Activated CD8-positive, alpha-beta T cell treated with anti-CD3 and anti-CD28 coated beads for 36 hours (primary cell): Measurements from ENCODE around the gene ZFAND2B. TPM values are rescaled to one million over a fixed set of nuclear protein-coding genes. Genes with fewer than 3 reads are reported as not detected.

Experiments
- ATAC-seq: fragments of 200-7000 bp; cut with Tn5 transposase; one replicate; pipeline ENCODE4 v1.10.0; 2021; ENCODE audit warnings: mild to moderate bottlenecking, moderate library complexity
- CTCF ChIA-PET: fragments of 350-600 bp; sonication (Branson Sonifier 250); formaldehyde crosslinking; loops from one replicate; lab custom pipeline; 2021; ENCODE audit warnings: antibody characterized with exemption; lab: Charles Lee
- POLR2A ChIA-PET: fragments of 350-600 bp; sonication (Branson Sonifier 250); formaldehyde crosslinking; loops from one replicate; lab custom pipeline; 2021; ENCODE audit warnings: antibody characterized with exemption; lab: Charles Lee
- DNase-seq: peaks from one replicate; pipeline ENCODE4 v3.0.0-alpha.2; 2020
- H3K27ac Mint-ChIP-seq: one replicate; pipeline ENCODE4 v1.8.0; 2021; ENCODE audit warnings: mild to moderate bottlenecking, mixed read lengths
- H3K27me3 Mint-ChIP-seq: one replicate; pipeline ENCODE4 v1.8.0; 2021; ENCODE audit warnings: mixed read lengths
- H3K36me3 Mint-ChIP-seq: one replicate; pipeline ENCODE4 v1.8.0; 2021; ENCODE audit warnings: low read depth, mixed read lengths
- H3K4me1 Mint-ChIP-seq: one replicate; pipeline ENCODE4 v1.8.0; 2021; ENCODE audit warnings: low read depth, mixed read lengths
- H3K4me3 Mint-ChIP-seq: one replicate; pipeline ENCODE4 v1.8.0; 2021; ENCODE audit warnings: mild to moderate bottlenecking, moderate library complexity, mixed read lengths
- H3K9me3 Mint-ChIP-seq: one replicate; pipeline ENCODE4 v1.8.0; 2021; ENCODE audit warnings: mixed read lengths
- intact Hi-C: fragments of 100-400 bp; cut with micrococcal nuclease; formaldehyde crosslinking; loops from one replicate; pipeline ENCODE4 v1.10.0; 2022
- total RNA-seq, 2 experiments: library from RNA; stranded (reverse); gene quantifications; one replicate each; pipeline ENCODE4 v1.2.3, GENCODE V29; 2021
- TF ChIP-seq, protein P1 (sequence below): fragments of 200-600 bp; IDR thresholded peaks from one replicate; pipeline ENCODE4 v1.8.0; 2022; ENCODE audit warnings: antibody characterized with exemption, mild to moderate bottlenecking

Gene ZFAND2B
- total RNA-seq, 2 experiments from 2014 or later: 31.3 to 33.3 TPM

DNA sequence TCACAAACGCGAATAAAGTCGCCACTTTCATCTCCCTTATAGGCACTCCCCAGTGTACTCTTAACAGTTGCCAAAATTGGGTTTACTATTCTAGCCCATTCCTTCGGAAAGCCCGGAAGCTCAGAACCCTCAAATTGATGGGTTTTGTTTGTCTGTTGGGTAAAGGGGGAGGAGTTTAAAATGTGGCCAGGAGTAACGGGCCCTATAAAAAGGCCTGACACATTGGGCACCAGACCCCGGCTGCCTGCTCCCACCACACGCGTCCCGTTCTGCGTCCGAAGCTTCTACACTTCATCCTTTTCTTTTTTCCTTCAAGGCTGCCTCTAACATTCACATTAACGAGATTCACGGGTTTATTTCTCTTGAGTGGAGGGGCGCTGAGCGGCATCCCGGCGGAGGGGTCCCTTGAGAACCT, 46.8 kb upstream of the ZFAND2B start:
- no peak for DNase-seq
- peak overlapping the region; percentile 93 for H3K27ac Mint-ChIP-seq
- TF ChIP-seq, protein P1, sequence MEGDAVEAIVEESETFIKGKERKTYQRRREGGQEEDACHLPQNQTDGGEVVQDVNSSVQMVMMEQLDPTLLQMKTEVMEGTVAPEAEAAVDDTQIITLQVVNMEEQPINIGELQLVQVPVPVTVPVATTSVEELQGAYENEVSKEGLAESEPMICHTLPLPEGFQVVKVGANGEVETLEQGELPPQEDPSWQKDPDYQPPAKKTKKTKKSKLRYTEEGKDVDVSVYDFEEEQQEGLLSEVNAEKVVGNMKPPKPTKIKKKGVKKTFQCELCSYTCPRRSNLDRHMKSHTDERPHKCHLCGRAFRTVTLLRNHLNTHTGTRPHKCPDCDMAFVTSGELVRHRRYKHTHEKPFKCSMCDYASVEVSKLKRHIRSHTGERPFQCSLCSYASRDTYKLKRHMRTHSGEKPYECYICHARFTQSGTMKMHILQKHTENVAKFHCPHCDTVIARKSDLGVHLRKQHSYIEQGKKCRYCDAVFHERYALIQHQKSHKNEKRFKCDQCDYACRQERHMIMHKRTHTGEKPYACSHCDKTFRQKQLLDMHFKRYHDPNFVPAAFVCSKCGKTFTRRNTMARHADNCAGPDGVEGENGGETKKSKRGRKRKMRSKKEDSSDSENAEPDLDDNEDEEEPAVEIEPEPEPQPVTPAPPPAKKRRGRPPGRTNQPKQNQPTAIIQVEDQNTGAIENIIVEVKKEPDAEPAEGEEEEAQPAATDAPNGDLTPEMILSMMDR: no peak
- H3K27me3 Mint-ChIP-seq: no peaks in the 10 kb centered on the region
- peaks cover 18% of the 10 kb centered on the region for H3K4me1 Mint-ChIP-seq
- no peak for ATAC-seq
- ChIA-PET CTCF (interaction anchor here (0.6 to 10.6 kb wide), 44 partner anchors 9 to 262 kb away, joined by 3 to 192 read pairs (median 4); partner anchors contain the start of genes ABCB6, ANKZF1, ATG9A and CNPPD1), POLR2A (interaction anchor here (0.6 to 1.7 kb wide), 9 partner anchors 12 to 139 kb away, joined by 3 to 7 read pairs (median 4); partner anchors contain the start of genes ANKZF1 and ATG9A)
- H3K4me3 Mint-ChIP-seq: peak overlapping the region; percentile 85
- no peaks in the 10 kb centered on the region for H3K9me3 Mint-ChIP-seq
- intact Hi-C loops: loop anchor here (2.0 to 5.0 kb wide), 4 partner anchors 17 to 193 kb away; partner anchors contain the start of gene CNPPD1
- peaks cover 12% of the 10 kb centered on the region for H3K36me3 Mint-ChIP-seq

DNA sequence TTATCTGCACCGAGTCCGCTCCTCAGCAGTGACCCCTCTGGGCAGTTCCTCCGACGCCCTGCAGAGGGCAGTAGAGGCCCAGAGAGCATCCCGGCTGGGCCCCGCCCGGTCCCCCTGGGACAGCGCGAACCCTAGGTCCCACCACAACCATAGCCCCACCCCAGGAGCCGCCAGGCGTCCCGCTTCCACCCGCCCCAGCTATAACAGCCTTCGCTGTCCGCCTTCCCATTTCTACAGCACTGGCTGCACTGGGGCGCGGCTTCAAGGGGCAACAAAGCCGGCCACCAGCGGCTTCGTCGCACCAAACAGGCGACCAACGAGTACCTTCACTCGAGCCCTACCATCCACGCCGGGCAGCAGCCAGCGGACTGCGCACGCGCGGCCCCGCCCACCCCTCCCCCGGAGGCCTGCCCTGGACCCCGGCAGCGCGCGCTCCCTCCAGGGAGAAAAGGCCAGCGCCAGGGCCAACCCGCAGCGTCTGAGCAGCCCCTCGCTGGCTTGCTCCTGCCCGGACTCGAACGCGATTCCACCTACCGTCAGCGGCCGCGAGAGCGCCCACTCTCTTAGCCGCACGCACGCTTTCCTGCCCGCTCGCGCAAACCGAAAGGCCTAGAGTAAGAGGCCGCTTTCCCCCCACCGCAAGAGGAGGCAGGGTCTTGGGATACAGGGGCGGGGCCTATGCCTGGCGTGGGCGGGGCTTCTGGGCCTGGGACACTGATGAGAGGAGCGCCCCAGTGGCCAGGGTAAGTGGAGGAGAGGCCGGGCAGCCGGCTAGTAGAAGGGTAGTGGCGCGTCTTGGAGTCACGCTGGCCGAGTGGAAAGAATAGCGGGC, 46.2 kb upstream of the ZFAND2B start, which contains the start of gene NHEJ1:
NHEJ1 (minus strand) TSS at position 630 of the 832 bp plus-strand sequence. CDS start 2,453 bp downstream, outside the sequence.
- DNase-seq (peak; percentile 98), ATAC-seq (peak; percentile 92)
- peak within 1 kb of the TSS; percentile 93 for H3K27ac Mint-ChIP-seq
- H3K36me3 Mint-ChIP-seq: peaks cover 12% of the 10 kb centered on the region
- CTCF ChIA-PET: interaction anchor here (0.6 to 10.6 kb wide), 34 partner anchors 10 to 227 kb away, joined by 3 to 192 read pairs (median 4); partner anchors contain the start of genes ABCB6, CNPPD1, DNPEP and GLB1L
- H3K27me3 Mint-ChIP-seq: no peaks in the 10 kb centered on the region
- intact Hi-C loops: loop anchor here (2.0 to 5.0 kb wide), 3 partner anchors 16 to 142 kb away; partner anchors contain the start of gene CNPPD1
- peaks cover 18% of the 10 kb centered on the region for H3K4me1 Mint-ChIP-seq
- no peaks in the 10 kb centered on the region for H3K9me3 Mint-ChIP-seq
- TF ChIP-seq, protein P1: peak; percentile 99
- H3K4me3 Mint-ChIP-seq: peak within 1 kb of the TSS; percentile 85
- POLR2A ChIA-PET: interaction anchor here (0.8 to 1.7 kb wide), 8 partner anchors 11 to 139 kb away, joined by 3 to 7 read pairs (median 4); partner anchors contain the start of genes ANKZF1 and ATG9A

DNA sequence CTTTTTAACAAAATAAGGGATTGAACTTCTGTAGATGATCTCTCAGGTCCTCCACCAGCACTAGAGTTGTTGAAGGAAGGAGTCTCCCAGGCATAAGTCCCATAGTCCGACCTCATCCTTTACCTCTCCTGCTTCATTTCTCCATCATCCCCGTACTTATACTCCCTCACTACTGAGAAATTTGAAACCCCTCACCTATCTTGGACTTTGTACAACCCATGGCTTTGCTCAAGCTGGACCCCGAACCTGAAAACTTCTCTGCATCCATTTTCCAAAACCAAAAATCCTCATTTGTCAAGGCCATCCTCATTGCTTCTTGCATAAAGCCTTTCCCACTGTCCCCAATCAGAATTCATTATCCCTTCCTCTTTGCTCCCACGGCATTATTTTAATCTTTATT, 45.5 kb upstream of the ZFAND2B start:
- CTCF ChIA-PET: interaction anchor here (0.7 to 6.6 kb wide), 3 partner anchors 12 to 138 kb away, joined by 3 to 98 read pairs (median 31); partner anchors contain the start of genes CNPPD1 and SLC23A3
- ATAC-seq (no peak), DNase-seq (no peak)
- Mint-ChIP-seq H3K36me3 (peaks cover 12% of the 10 kb centered on the region), H3K4me1 (peaks cover 18% of the 10 kb centered on the region), H3K4me3 (peak overlapping the region; percentile 85), H3K27ac (peak overlapping the region; percentile 93), H3K9me3 (no peaks in the 10 kb centered on the region), H3K27me3 (no peaks in the 10 kb centered on the region)
- intact Hi-C loops: loop anchor here (2.0 to 5.0 kb wide), 3 partner anchors 16 to 141 kb away; partner anchors contain the start of gene CNPPD1
- TF ChIP-seq, protein P1: no peak
- POLR2A ChIA-PET: interaction anchor here (1.1 to 1.4 kb wide), 3 partner anchors 10 to 24 kb away, joined by 3 to 5 read pairs (median 3); partner anchors contain the start of gene CNPPD1

DNA sequence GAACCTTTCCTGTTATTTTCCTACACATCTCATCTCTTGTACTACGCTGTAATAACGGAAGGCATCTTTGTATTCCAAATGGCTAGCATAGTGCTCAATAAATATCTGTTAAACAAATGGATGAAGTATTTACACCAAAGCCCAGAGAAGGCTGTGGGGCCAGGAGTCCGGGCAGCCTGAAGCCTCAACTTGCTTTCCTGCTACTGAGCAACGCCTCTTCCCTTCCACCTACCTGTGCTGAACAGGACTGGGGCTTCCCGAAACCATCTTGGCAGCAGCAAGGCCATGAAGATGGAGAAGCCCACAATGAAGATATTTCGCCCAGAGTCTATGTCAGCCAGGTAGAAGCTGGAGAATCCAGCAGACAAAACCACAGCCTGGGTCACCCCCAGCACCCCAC, 43.4 kb upstream of the ZFAND2B start:
- DNase-seq (no peak), ATAC-seq (no peak)
- Mint-ChIP-seq H3K4me1 (peaks cover 18% of the 10 kb centered on the region), H3K27ac (no peak overlapping the region), H3K36me3 (peaks cover 2% of the 10 kb centered on the region), H3K27me3 (no peaks in the 10 kb centered on the region), H3K4me3 (no peak overlapping the region), H3K9me3 (no peaks in the 10 kb centered on the region)
- CTCF ChIA-PET: interaction anchor here (1.3 to 1.8 kb wide), 5 partner anchors 9 to 136 kb away, joined by 4 to 6 read pairs (median 5); partner anchors contain the start of gene ZFAND2B
- TF ChIP-seq, protein P1: no peak
- intact Hi-C loops: loop anchor here (5.0 kb wide), 2 partner anchors 49 to 139 kb away; no protein-coding TSS in a partner anchor
- POLR2A ChIA-PET: interaction anchor here (1.0 kb wide), 1 partner anchor 11 kb away, joined by 3 read pairs; no protein-coding TSS in a partner anchor
